ENCODE results near the gene CKAP2. TPM values are rescaled to one million over a fixed set of nuclear protein-coding genes. Genes with fewer than 3 reads are reported as not detected.
A peak's percentile ranks its signal among the peaks of the same experiment; 100 is the strongest.
"Not testable (repeated sequence)": the region's sequence is repeated elsewhere in the genome, so short reads cannot be mapped to it uniquely, and the experiment has no call there.

Gene CKAP2
- total RNA-seq, 2 experiments from 2014 or later, result 51.5 to 54.3 TPM

GRCh38 chr13:52505843-52506242, 50.6 kb downstream of the CKAP2 start:
- H3K36me3 Mint-ChIP-seq (ENCODE audit: low read depth); H3K27me3 Mint-ChIP-seq; CTCF ChIA-PET: not testable (repeated sequence)

GRCh38 chr13:52509532-52509931, 54.3 kb downstream of the CKAP2 start:
- CTCF ChIA-PET; H3K27ac Mint-ChIP-seq; H3K9me3 Mint-ChIP-seq; H3K27me3 Mint-ChIP-seq; POLR2A ChIA-PET; intact Hi-C loops (cut with micrococcal nuclease); ATAC-seq; H3K4me3 Mint-ChIP-seq; H3K4me1 Mint-ChIP-seq (ENCODE audit: low read depth); H3K36me3 Mint-ChIP-seq (ENCODE audit: low read depth); DNase-seq: not testable (repeated sequence)

More at GRCh38 chr13:52505843-52506242, 50.6 kb downstream of the CKAP2 start:
- DNase-seq; ATAC-seq; POLR2A ChIA-PET; H3K27ac Mint-ChIP-seq; H3K4me3 Mint-ChIP-seq; H3K4me1 Mint-ChIP-seq (ENCODE audit: low read depth); intact Hi-C loops (cut with micrococcal nuclease): not testable (repeated sequence)
- H3K9me3 Mint-ChIP-seq, result peaks cover 10% of the 10 kb centered on the region

DNA sequence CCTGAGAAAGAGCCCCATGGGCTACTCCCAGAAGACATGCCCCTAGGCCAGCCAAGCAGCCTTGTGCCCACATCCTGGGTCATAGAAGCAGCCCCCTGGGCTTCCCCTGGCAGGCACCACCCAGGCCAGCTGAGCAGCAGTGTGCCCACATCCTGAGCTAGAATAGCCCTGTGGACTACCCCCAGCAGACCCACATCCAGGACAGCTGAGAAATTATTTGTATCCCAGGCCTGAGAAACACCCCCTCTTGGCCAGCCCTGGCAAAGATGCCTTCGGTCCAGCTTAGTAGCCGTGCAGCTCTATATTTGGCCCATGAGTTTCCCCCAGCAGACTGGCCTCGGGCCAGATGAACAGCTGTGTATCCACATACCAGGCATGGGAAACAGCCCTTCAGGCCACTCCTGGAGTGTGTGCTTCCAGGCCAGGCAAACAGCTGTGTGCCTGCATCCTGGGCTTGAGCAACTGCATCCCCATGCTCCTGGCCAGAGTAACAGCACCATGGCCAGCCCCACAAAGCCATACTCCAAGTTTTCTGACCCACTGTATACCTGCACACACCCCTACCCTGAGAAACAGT, 55.0 kb downstream of the CKAP2 start:
- intact Hi-C loops (cut with micrococcal nuclease); H3K9me3 Mint-ChIP-seq; H3K27ac Mint-ChIP-seq; H3K4me3 Mint-ChIP-seq; H3K4me1 Mint-ChIP-seq (ENCODE audit: low read depth); ATAC-seq; CTCF ChIA-PET; POLR2A ChIA-PET; DNase-seq; H3K36me3 Mint-ChIP-seq (ENCODE audit: low read depth); H3K27me3 Mint-ChIP-seq: not testable (repeated sequence)

GRCh38 chr13:52511598-52511997, 56.3 kb downstream of the CKAP2 start:
- intact Hi-C loops (cut with micrococcal nuclease); H3K4me1 Mint-ChIP-seq (ENCODE audit: low read depth); H3K27ac Mint-ChIP-seq; H3K9me3 Mint-ChIP-seq; H3K36me3 Mint-ChIP-seq (ENCODE audit: low read depth); CTCF ChIA-PET; H3K4me3 Mint-ChIP-seq; DNase-seq; POLR2A ChIA-PET; ATAC-seq; H3K27me3 Mint-ChIP-seq: not testable (repeated sequence)

- H3K9me3 Mint-ChIP-seq; CTCF ChIA-PET; H3K36me3 Mint-ChIP-seq (ENCODE audit: low read depth); POLR2A ChIA-PET; intact Hi-C loops (cut with micrococcal nuclease); H3K27ac Mint-ChIP-seq; H3K4me1 Mint-ChIP-seq (ENCODE audit: low read depth); H3K4me3 Mint-ChIP-seq; H3K27me3 Mint-ChIP-seq: not testable (repeated sequence)
- ATAC-seq (peak; percentile 77), DNase-seq (peak; percentile 60)
These were observed 58.8 kb downstream of the CKAP2 start for GRCh38 chr13:52513957-52514596.

DNA sequence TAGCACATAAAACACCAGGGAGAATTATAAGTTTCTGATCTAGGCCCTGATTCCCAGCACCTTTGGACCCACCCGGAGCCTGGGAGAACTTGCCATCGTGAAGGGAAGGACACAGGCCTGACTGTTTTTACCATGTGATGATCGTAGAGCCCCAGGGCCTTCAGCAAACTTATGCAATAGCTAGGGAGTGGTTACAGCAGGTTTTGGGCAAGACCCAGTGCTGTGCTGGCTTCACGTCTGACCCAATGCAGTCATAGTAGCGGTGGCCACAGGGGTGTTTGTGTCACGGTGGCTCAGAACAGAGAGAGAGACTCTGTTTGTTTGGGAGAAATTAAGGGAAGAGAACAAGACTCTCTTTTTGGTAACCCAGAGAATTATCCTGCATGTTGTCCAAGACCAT, 68.0 kb downstream of the CKAP2 start:
- DNase-seq; H3K4me3 Mint-ChIP-seq; H3K36me3 Mint-ChIP-seq (ENCODE audit: low read depth); H3K27me3 Mint-ChIP-seq; H3K27ac Mint-ChIP-seq; H3K9me3 Mint-ChIP-seq; intact Hi-C loops (cut with micrococcal nuclease); ATAC-seq; H3K4me1 Mint-ChIP-seq (ENCODE audit: low read depth); CTCF ChIA-PET; POLR2A ChIA-PET: not testable (repeated sequence)

Other genes with a start within 250 kb of the CKAP2 start
- under 1 TPM; 0.18 to 0.31 TPM for gene THSD1, start 49.3 kb upstream of the CKAP2 start, total RNA-seq
- gene VPS36, start 4.8 kb upstream of the CKAP2 start, total RNA-seq, result 10 to 100 TPM; 26.3 to 29.6 TPM
- gene HNRNPA1L2, start 187.0 kb downstream of the CKAP2 start, total RNA-seq, result 1 to 10 TPM; 7.8 to 9.2 TPM
- gene SUGT1, start 197.4 kb downstream of the CKAP2 start, total RNA-seq, result 10 to 100 TPM; 52.0 to 52.5 TPM

All from activated CD8-positive, alpha-beta T cell treated with anti-CD3 and anti-CD28 coated beads for 36 hours (primary cell).